ENCODE results near the gene CHRND.

GRCh38 chr2:232480201-232481190 lies 45.5 kb upstream of the CHRND start:
- TF ChIP-seq NFE2L2 (IDR thresholded peaks at IDR 0.05; ENCODE audit: low read length) (no peak), ZHX1 (CRISPR knock-in tag; IDR thresholded peaks at IDR 0.05; ENCODE audit: low read depth) (no peak), ZBTB43 (CRISPR knock-in tag; conservative IDR thresholded peaks at IDR 0.05) (no peak), HNRNPL (IDR thresholded peaks at IDR 0.05; ENCODE audit: low read depth, low read length) (no peak), CTCF (CRISPR knock-in tag; IDR thresholded peaks at IDR 0.05) (no peak), KDM6A (CRISPR knock-in tag; IDR thresholded peaks at IDR 0.05; ENCODE audit: low read depth) (no peak), HOMEZ (CRISPR knock-in tag; IDR thresholded peaks at IDR 0.05; ENCODE audit: low read depth) (no peak), YY1 (IDR thresholded peaks at IDR 0.05; ENCODE audit: insufficient read depth, insufficient replicate concordance, low read depth, low read length) (no peak), ZNF224 (CRISPR knock-in tag; IDR thresholded peaks at IDR 0.05) (no peak)
